Measurements from ENCODE around the gene DYSF. TPM values are rescaled to one million over a fixed set of nuclear protein-coding genes. Genes with fewer than 3 reads are reported as not detected.
A peak's percentile ranks its signal among the peaks of the same experiment; 100 is the strongest.
"Not testable (repeated sequence)": the region's sequence is repeated elsewhere in the genome, so short reads cannot be mapped to it uniquely, and the experiment has no call there.

The DYSF gene
- 1.7 and 4.2 TPM in 2 replicates for total RNA-seq (ENCODE audit: low replicate concordance)
- long read RNA-seq = 0 reads

GRCh38 chr2:71453404-71454220 lies at the start of gene DYSF:
Gene DYSF (plus strand): TSS chr2:71453561.
- Mint-ChIP-seq H3K4me1 (ENCODE audit: unreplicated experiment) (peaks cover 41% of the 10 kb centered on the region), H3K36me3 (no peaks in the 10 kb centered on the region), H3K9me3 (no peaks in the 10 kb centered on the region), H3K4me3 (peak within 1 kb of the TSS; percentile 80), H3K27me3 (peaks cover 40% of the 10 kb centered on the region), H3K27ac (peak within 1 kb of the TSS; percentile 83)
- no peak for TF ChIP-seq CTCF (conservative IDR thresholded peaks at IDR 0.05)
- DNase-seq (ENCODE audit: extremely low spot score, unreplicated experiment) = no peak

GRCh38 chr2:71409611-71410010 lies 43.8 kb upstream of the DYSF start:
- DNase-seq (ENCODE audit: extremely low spot score, unreplicated experiment) = no peak
- H3K36me3 Mint-ChIP-seq = peaks cover 34% of the 10 kb centered on the region
- H3K27me3 Mint-ChIP-seq = no peaks in the 10 kb centered on the region
- TF ChIP-seq CTCF (conservative IDR thresholded peaks at IDR 0.05) = no peak
- H3K27ac Mint-ChIP-seq = no peak overlapping the region
- no peaks in the 10 kb centered on the region for H3K4me1 Mint-ChIP-seq (ENCODE audit: unreplicated experiment)
- no peaks in the 10 kb centered on the region for H3K9me3 Mint-ChIP-seq
- no peak overlapping the region for H3K4me3 Mint-ChIP-seq

- no peak for DNase-seq (ENCODE audit: extremely low spot score, unreplicated experiment)
- TF ChIP-seq CTCF (conservative IDR thresholded peaks at IDR 0.05) = no peak
- Mint-ChIP-seq H3K27ac (no peak overlapping the region), H3K4me3 (no peak overlapping the region), H3K36me3 (peaks cover 31% of the 10 kb centered on the region), H3K9me3 (no peaks in the 10 kb centered on the region), H3K27me3 (no peaks in the 10 kb centered on the region), H3K4me1 (ENCODE audit: unreplicated experiment) (no peaks in the 10 kb centered on the region)
These were observed 42.7 kb upstream of the DYSF start for GRCh38 chr2:71410696-71411095.

- peak overlapping the region; percentile 94 for H3K27ac Mint-ChIP-seq
- H3K36me3 Mint-ChIP-seq, H3K9me3 Mint-ChIP-seq: not testable (repeated sequence)
These were observed 36.5 kb upstream of the DYSF start for GRCh38 chr2:71416866-71417265.

GRCh38 chr2:71417300-71418202 lies 35.8 kb upstream of the DYSF start:
- Mint-ChIP-seq H3K9me3 (no peaks in the 10 kb centered on the region), H3K4me3 (peak overlapping the region; percentile 93), H3K4me1 (ENCODE audit: unreplicated experiment) (no peaks in the 10 kb centered on the region), H3K27me3 (no peaks in the 10 kb centered on the region), H3K36me3 (peaks cover 5% of the 10 kb centered on the region), H3K27ac (peak overlapping the region; percentile 94)
- TF ChIP-seq CTCF (conservative IDR thresholded peaks at IDR 0.05) = no peak
- no peak for DNase-seq (ENCODE audit: extremely low spot score, unreplicated experiment)

More at GRCh38 chr2:71416866-71417265, 36.5 kb upstream of the DYSF start:
- not testable (repeated sequence) for H3K4me1 Mint-ChIP-seq (ENCODE audit: unreplicated experiment); DNase-seq (ENCODE audit: extremely low spot score, unreplicated experiment); H3K27me3 Mint-ChIP-seq
- H3K4me3 Mint-ChIP-seq = peak overlapping the region; percentile 93

Measured in type B pancreatic cell (in vitro differentiated cells).